Tracheal epithelial cell (primary cell): ENCODE data around the gene FGD6. TPM values are rescaled to one million over a fixed set of nuclear protein-coding genes. Genes with fewer than 3 reads are reported as not detected.

ENCODE experiments used
- total RNA-seq: library from RNA; depleted of rRNA; stranded (reverse); fragments of >200 nt; gene quantifications from 2 replicates; pipeline ENCODE4 v1.2.1, GENCODE V29; 2014

FGD6 gene
- 20.0 and 36.9 TPM in 2 replicates for total RNA-seq

DNA sequence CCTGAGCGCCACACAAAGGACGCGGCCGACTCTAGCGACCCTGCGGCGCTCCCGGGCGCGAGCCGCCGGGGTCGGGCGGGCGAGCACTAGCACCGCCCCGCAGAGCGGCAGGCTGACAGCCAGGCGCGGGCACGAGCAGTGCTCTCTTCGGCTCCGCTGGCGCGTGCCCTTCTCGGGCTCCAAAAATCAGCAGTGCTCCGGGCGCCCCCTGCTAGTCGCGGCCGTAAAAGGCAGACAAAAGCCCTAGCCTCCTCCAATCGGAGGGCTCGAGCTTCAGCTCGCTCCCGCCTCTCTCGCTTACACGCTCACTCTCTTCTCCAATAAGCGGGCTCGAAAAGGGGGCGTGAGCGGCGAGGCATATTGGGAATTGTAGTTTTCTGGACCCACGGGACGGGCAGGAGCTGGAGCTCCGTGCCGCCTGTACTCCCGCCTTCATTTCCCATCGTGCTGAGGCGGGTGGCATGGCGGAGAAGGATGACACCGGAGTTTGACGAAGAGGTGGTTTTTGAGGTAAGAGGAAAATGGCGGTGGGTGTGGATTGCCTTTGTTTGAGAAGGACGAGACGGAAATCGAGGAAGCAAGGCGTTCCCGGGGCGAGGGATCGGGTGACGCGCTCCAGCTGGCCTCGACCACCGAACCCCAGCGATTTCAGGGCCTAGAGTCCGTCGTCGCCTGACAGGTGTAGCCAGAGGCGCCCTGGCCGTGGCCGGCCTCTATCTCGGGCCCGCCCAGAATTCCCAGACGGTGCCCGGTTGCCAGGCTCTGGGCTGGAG, at the start of gene FGD6, which contains the start of gene VEZT:
Gene FGD6 (minus strand): TSS at position 91 of the 773 bp plus-strand sequence. CDS start 227 bp downstream, outside the sequence.
Gene VEZT (plus strand): TSS at position 431 of the 773 bp plus-strand sequence. CDS start 44 bp downstream, at position 475.

GRCh38 chr12:95072900-95073697, 144.2 kb downstream of the FGD6 start, which contains the start of gene NR2C1:
Gene NR2C1 (minus strand): TSS chr12:95073618. CDS start chr12:95067384, 6,234 bp downstream.

Other genes with a start within 250 kb of the FGD6 start
- gene NDUFA12, start 213.8 kb downstream of the FGD6 start, total RNA-seq: 110 and 135 TPM in 2 replicates
- gene NR2C1, start 143.8 kb downstream of the FGD6 start, total RNA-seq: 15.9 and 22.0 TPM in 2 replicates
- 59.5 and 106 TPM in 2 replicates for gene VEZT, start 340 bp upstream of the FGD6 start, total RNA-seq